Transverse colon (tissue), 3 donors: Measurements from ENCODE around the gene PCNX4.

ENCODE experiments used
- EP300 ChIP-seq: sonication (generic); formaldehyde crosslinking; IDR thresholded peaks from one replicate; pipeline ENCODE4 v1.6.1; 2017; ENCODE audit warnings: antibody characterized with exemption, low read depth
- TF ChIP-seq, protein P1 (sequence below), 5 experiments: fragments of 200-600 bp in 3 of 5; fragments of 450-650 bp in 2 of 5; sonication (generic) in 3 of 5; IDR thresholded peaks; 1 replicate in 2 of 5; 2 replicates in 3 of 5; pipeline ENCODE4 v1.5.1; 2016 to 2017; ENCODE audit warnings: antibody characterized with exemption in 5 of 5, inconsistent platforms in 3 of 5, mild to moderate bottlenecking in 2 of 5, moderate library complexity in 1 of 5

DNA sequence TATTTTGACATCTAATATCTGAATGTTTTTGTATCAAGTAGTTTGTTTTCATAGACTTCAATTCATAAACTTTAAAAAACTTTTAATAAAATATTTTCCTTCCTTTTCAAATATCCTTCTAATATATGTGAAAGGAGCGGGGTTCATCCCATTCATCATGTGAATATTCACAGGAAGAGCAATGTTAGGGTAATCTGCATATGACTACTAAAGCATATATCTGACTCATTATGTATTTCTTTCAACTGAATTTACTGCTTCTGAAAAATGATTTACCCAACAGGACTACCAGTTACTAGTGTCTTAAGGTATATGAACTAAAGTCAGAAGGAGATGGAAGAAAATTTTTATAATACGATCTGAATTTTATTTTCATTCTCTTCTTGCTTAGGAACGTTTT, 43.0 kb downstream of the PCNX4 start:
- TF ChIP-seq, protein P1, sequence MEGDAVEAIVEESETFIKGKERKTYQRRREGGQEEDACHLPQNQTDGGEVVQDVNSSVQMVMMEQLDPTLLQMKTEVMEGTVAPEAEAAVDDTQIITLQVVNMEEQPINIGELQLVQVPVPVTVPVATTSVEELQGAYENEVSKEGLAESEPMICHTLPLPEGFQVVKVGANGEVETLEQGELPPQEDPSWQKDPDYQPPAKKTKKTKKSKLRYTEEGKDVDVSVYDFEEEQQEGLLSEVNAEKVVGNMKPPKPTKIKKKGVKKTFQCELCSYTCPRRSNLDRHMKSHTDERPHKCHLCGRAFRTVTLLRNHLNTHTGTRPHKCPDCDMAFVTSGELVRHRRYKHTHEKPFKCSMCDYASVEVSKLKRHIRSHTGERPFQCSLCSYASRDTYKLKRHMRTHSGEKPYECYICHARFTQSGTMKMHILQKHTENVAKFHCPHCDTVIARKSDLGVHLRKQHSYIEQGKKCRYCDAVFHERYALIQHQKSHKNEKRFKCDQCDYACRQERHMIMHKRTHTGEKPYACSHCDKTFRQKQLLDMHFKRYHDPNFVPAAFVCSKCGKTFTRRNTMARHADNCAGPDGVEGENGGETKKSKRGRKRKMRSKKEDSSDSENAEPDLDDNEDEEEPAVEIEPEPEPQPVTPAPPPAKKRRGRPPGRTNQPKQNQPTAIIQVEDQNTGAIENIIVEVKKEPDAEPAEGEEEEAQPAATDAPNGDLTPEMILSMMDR (IDR thresholded peaks at IDR 0.05): no peak
- TF ChIP-seq EP300: no peak
